Panc1 (cell line): ENCODE results near the gene RBMS3. TPM values are rescaled to one million over a fixed set of nuclear protein-coding genes. Genes with fewer than 3 reads are reported as not detected.

Source experiments
- ATAC-seq: fragments of 200-7000 bp; cut with Tn5 transposase; 2 replicates; pipeline ENCODE4 v1.9.1; 2020; ENCODE audit warnings: mild to moderate bottlenecking, moderate library complexity
- BruUV-seq: library from RNA; stranded (reverse); fragments of 400-500 nt; replicated peaks from 2 replicates; lab custom pipeline; 2021; lab: Mats Ljungman, UMichigan
- CTCF ChIA-PET: fragments of 300-600 bp; sonication (Branson Sonifier 250); formaldehyde crosslinking; loops from one replicate; lab custom pipeline; 2022; ENCODE audit warnings: antibody characterized with exemption; lab: Charles Lee
- POLR2A ChIA-PET: fragments of 300-600 bp; sonication (Branson Sonifier 250); formaldehyde crosslinking; loops from one replicate; lab custom pipeline; 2022; ENCODE audit warnings: antibody characterized with exemption; lab: Charles Lee
- DNase-seq: peaks from one replicate; pipeline ENCODE4 v3.0.0-alpha.2; 2010; ENCODE audit warnings: low read depth, low spot score
- H3K27ac ChIP-seq: 2 replicates; pipeline ENCODE4 v1.5.1; 2011; ENCODE audit warnings: mild to moderate bottlenecking, low read length, inconsistent platforms
- H3K27me3 ChIP-seq: fragments of 200-500 bp; sonication (Bioruptor generic); 2 replicates; pipeline ENCODE4 v1.6.0; 2014; ENCODE audit warnings: low read length, inconsistent platforms; ENCODE audit not compliant: control insufficient read depth, insufficient read depth
- H3K36me3 ChIP-seq: fragments of 200-500 bp; sonication (Bioruptor generic); 2 replicates; pipeline ENCODE4 v1.5.1; 2014; ENCODE audit warnings: inconsistent platforms, mild to moderate bottlenecking, low read length, moderate library complexity; ENCODE audit not compliant: control insufficient read depth, insufficient read depth
- H3K4me1 ChIP-seq: 2 replicates; pipeline ENCODE4 v1.5.1; 2011; ENCODE audit warnings: inconsistent platforms, mild to moderate bottlenecking, low read length, moderate library complexity; ENCODE audit not compliant: control insufficient read depth, insufficient read depth
- H3K4me3 ChIP-seq, 2 experiments: 2 replicates each; pipeline ENCODE4 v1.5.1; 2011 to 2012; ENCODE audit warnings: low read depth in 2 of 2, low read length in 2 of 2, mild to moderate bottlenecking in 2 of 2, inconsistent platforms in 1 of 2, moderate library complexity in 1 of 2
- H3K9me3 ChIP-seq: fragments of 200-500 bp; sonication (Bioruptor generic); 2 replicates; pipeline ENCODE4 v1.5.1; 2014; ENCODE audit warnings: low read depth, mild to moderate bottlenecking, inconsistent platforms, low read length, moderate library complexity; ENCODE audit not compliant: control insufficient read depth, insufficient read depth
- POLR2AphosphoS5 ChIP-seq: IDR thresholded peaks from 2 replicates; pipeline ENCODE4 v1.6.1; 2012; ENCODE audit warnings: mild to moderate bottlenecking, low read depth, low read length, moderate library complexity
- SIN3A ChIP-seq: IDR thresholded peaks from 2 replicates; pipeline ENCODE4 v1.6.1; 2012; ENCODE audit warnings: low read depth, mild to moderate bottlenecking, low read length, moderate library complexity, borderline replicate concordance; ENCODE audit not compliant: insufficient read depth
- TCF7L2 ChIP-seq: IDR thresholded peaks from 2 replicates; pipeline ENCODE4 v1.6.1; 2011; ENCODE audit warnings: mild to moderate bottlenecking, low read depth, low read length, inconsistent platforms
- in situ Hi-C: cut with HindIII; loops from 2 replicates; pipeline ENCODE4 v1.10.0; 2016; ENCODE audit warnings: low sequenced_read_pairs, low pct_unique_long_range_greater_than_20kb
- intact Hi-C: fragments of 100-400 bp; cut with micrococcal nuclease; formaldehyde crosslinking; loops from one replicate; pipeline ENCODE4 v1.10.0; 2022; ENCODE audit not compliant: unreplicated experiment
- total RNA-seq: library from RNA; stranded (reverse); gene quantifications from one replicate; pipeline ENCODE4 v1.2.1, GENCODE V29; 2021; ENCODE audit not compliant: unreplicated experiment
- TF ChIP-seq, protein P1 (sequence below), 2 experiments: IDR thresholded peaks; 2 replicates each; pipeline ENCODE4 v1.6.1; 2011 to 2012; ENCODE audit warnings: low read depth in 2 of 2, control low read depth in 1 of 2, low read length in 1 of 2, mild to moderate bottlenecking in 1 of 2, moderate library complexity in 1 of 2; ENCODE audit not compliant: insufficient read depth in 1 of 2
- TF ChIP-seq, protein P2 (sequence below): fragments of 450-650 bp; IDR thresholded peaks from 2 replicates; pipeline ENCODE4 v1.5.1; 2017; ENCODE audit warnings: mild to moderate bottlenecking

The RBMS3 gene
- total RNA-seq, 1 experiment from 2014 or later, result 1.1 TPM

GRCh38 chr3:29536016-29536758 lies 255.3 kb downstream of the RBMS3 start:
- in situ Hi-C loops, result no loop called here
- Histone ChIP-seq H3K36me3 (no peaks in the 10 kb centered on the region), H3K27ac (no peak overlapping the region), H3K27me3 (no peaks in the 10 kb centered on the region), H3K4me3 (no peak overlapping the region), H3K4me1 (no peaks in the 10 kb centered on the region), H3K9me3 (no peaks in the 10 kb centered on the region)
- DNase-seq (no peak), ATAC-seq (no peak)
- POLR2A ChIA-PET, result no interaction called here
- TF ChIP-seq, protein P1, sequence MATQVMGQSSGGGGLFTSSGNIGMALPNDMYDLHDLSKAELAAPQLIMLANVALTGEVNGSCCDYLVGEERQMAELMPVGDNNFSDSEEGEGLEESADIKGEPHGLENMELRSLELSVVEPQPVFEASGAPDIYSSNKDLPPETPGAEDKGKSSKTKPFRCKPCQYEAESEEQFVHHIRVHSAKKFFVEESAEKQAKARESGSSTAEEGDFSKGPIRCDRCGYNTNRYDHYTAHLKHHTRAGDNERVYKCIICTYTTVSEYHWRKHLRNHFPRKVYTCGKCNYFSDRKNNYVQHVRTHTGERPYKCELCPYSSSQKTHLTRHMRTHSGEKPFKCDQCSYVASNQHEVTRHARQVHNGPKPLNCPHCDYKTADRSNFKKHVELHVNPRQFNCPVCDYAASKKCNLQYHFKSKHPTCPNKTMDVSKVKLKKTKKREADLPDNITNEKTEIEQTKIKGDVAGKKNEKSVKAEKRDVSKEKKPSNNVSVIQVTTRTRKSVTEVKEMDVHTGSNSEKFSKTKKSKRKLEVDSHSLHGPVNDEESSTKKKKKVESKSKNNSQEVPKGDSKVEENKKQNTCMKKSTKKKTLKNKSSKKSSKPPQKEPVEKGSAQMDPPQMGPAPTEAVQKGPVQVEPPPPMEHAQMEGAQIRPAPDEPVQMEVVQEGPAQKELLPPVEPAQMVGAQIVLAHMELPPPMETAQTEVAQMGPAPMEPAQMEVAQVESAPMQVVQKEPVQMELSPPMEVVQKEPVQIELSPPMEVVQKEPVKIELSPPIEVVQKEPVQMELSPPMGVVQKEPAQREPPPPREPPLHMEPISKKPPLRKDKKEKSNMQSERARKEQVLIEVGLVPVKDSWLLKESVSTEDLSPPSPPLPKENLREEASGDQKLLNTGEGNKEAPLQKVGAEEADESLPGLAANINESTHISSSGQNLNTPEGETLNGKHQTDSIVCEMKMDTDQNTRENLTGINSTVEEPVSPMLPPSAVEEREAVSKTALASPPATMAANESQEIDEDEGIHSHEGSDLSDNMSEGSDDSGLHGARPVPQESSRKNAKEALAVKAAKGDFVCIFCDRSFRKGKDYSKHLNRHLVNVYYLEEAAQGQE (IDR thresholded peaks at IDR 0.05; ENCODE audit: insufficient read depth in 1 of 2, low read depth in 2 of 2, low read length in 1 of 2), result no peak
- no peak for TF ChIP-seq SIN3A
- TF ChIP-seq, protein P2, sequence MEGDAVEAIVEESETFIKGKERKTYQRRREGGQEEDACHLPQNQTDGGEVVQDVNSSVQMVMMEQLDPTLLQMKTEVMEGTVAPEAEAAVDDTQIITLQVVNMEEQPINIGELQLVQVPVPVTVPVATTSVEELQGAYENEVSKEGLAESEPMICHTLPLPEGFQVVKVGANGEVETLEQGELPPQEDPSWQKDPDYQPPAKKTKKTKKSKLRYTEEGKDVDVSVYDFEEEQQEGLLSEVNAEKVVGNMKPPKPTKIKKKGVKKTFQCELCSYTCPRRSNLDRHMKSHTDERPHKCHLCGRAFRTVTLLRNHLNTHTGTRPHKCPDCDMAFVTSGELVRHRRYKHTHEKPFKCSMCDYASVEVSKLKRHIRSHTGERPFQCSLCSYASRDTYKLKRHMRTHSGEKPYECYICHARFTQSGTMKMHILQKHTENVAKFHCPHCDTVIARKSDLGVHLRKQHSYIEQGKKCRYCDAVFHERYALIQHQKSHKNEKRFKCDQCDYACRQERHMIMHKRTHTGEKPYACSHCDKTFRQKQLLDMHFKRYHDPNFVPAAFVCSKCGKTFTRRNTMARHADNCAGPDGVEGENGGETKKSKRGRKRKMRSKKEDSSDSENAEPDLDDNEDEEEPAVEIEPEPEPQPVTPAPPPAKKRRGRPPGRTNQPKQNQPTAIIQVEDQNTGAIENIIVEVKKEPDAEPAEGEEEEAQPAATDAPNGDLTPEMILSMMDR, result no peak
- no peak for TF ChIP-seq POLR2AphosphoS5
- TF ChIP-seq TCF7L2, result no peak
- no TSS peak for BruUV-seq
- CTCF ChIA-PET, result no interaction called here
- intact Hi-C loops, result no loop called here

DNA sequence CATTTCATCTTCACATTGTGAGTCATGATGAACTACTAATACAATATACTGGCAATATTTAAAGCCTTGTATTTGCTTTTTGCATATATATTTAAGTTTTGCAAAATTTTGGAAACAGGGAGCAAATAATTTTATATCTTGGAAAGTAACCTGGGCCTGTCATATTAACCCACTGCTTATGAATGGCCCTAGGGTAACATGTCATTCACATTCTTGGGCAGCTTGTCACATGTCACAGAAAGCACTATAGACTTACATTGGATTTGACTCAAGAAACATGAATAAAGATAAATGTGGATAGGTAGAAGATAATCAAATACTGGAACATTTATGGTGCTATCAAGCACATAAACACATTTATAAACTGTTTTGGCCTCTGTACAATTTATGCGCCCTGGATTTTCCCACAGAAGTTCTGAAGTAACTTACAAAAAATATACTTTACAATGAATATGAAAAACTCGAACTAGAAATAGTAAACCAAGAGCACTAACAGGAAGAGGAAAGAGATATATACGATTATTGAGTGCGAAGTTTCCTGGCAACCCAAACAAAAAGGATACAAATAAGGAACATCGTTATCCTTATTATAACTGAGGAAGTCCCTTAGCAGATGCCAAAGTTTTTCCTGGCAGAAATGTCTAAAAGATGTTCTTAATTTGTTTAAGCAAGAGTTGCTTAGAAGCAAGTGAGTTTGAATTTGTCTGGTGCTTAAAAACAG lies 257.2 kb downstream of the RBMS3 start:
- ATAC-seq (no peak), DNase-seq (no peak)
- Histone ChIP-seq H3K4me1 (no peaks in the 10 kb centered on the region), H3K27ac (no peak overlapping the region), H3K27me3 (no peaks in the 10 kb centered on the region), H3K36me3 (no peaks in the 10 kb centered on the region), H3K4me3 (no peak overlapping the region), H3K9me3 (no peaks in the 10 kb centered on the region)
- no peak for TF ChIP-seq TCF7L2
- no peak for TF ChIP-seq POLR2AphosphoS5
- TF ChIP-seq, protein P2, result no peak
- TF ChIP-seq SIN3A, result no peak
- TF ChIP-seq, protein P1 (IDR thresholded peaks at IDR 0.05; ENCODE audit: insufficient read depth in 1 of 2, low read depth in 2 of 2, low read length in 1 of 2), result no peak
- intact Hi-C loops (no loop called here), in situ Hi-C loops (no loop called here)
- CTCF ChIA-PET, result no interaction called here
- no TSS peak for BruUV-seq
- POLR2A ChIA-PET, result no interaction called here
